Measurements from ENCODE around the gene ADRM1.

DNA sequence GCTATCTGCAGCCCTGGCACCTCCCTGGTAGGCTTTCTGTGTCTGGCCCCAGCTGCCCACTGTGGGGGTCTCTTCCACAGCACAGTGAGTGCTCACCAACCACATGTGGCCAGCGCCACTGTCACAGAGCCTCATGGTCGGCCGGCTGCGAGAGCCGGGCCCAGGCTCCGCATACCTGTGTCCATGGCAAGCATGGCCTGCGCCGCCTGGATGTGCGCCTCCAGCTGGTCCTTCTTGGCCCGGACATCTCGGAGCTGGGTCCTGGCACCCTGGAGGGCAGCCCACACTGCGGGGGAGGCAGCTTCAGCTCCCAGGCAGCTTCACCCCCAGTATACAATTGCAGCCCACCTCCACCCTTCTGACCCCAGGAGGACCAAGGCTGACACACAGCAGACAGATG is 13.0 kb downstream of the ADRM1 start:
- TF ChIP-seq CTCF (IDR thresholded peaks at IDR 0.05) (no peak), POLR2A (IDR thresholded peaks at IDR 0.05) (no peak)

Data from adrenal gland (tissue), 5 donors.